ENCODE data around the gene RPS6KA1. TPM values are rescaled to one million over a fixed set of nuclear protein-coding genes. Genes with fewer than 3 reads are reported as not detected.
A peak's percentile ranks its signal among the peaks of the same experiment; 100 is the strongest.
"Not testable (repeated sequence)": the region's sequence is repeated elsewhere in the genome, so short reads cannot be mapped to it uniquely, and the experiment has no call there.

The RPS6KA1 gene
- polyA plus RNA-seq, 1 donor (not counting 4 experiments of a cell fraction or from before 2014, with no cell fraction given) = 65.9 TPM

- TF ChIP-seq EZH2 (IDR thresholded peaks at IDR 0.05; ENCODE audit: low read length) = no peak
- no peak for TF ChIP-seq CTCF (optimal IDR thresholded peaks at IDR 0.05 in 1 of 3, IDR thresholded peaks at IDR 0.05 in 1 of 3, conservative IDR thresholded peaks at IDR 0.05 in 1 of 3; ENCODE audit: extremely low read depth in 1 of 3, insufficient read depth in 2 of 3, low read length in 3 of 3)
- Histone ChIP-seq H3K4me2 (ENCODE audit: control insufficient read depth, extremely low read depth, insufficient read depth, low read depth, low read length) (peak overlapping the region; percentile 90), H3K27ac (ENCODE audit: control insufficient read depth, insufficient read depth, low read length) (peak overlapping the region; percentile 80), H4K20me1 (ENCODE audit: control insufficient read depth, extremely low read depth, insufficient read depth, low read length) (no peaks in the 10 kb centered on the region), H3K9ac (ENCODE audit: control insufficient read depth, extremely low read depth, insufficient read depth, low read length) (peak overlapping the region; percentile 88), H3K27me3 (ENCODE audit: control insufficient read depth, extremely low read depth, insufficient read depth, low read length) (no peaks in the 10 kb centered on the region), H3K79me2 (ENCODE audit: control insufficient read depth, insufficient read depth, low read length) (no peaks in the 10 kb centered on the region), H3K4me3 (ENCODE audit: control insufficient read depth in 2 of 3, extremely low read depth in 1 of 3, insufficient read depth in 2 of 3, low read depth in 1 of 3, low read length in 3 of 3) (peak overlapping the region; percentile 59 to 78 (median 61)), H3K36me3 (ENCODE audit: control insufficient read depth in 2 of 2, extremely low read depth in 1 of 2, insufficient read depth in 2 of 2, low read length in 2 of 2) (no peaks in the 10 kb centered on the region), H2AFZ (ENCODE audit: control insufficient read depth, low read length) (peak overlapping the region; percentile 78), H3K4me1 (ENCODE audit: control insufficient read depth, extremely low read depth, insufficient read depth, low read length) (peaks cover 10% of the 10 kb centered on the region), H3K9me3 (ENCODE audit: control insufficient read depth, low read depth, low read length) (no peaks in the 10 kb centered on the region), H3K9me1 (ENCODE audit: control insufficient read depth, extremely low read depth, insufficient read depth, low read length) (no peaks in the 10 kb centered on the region)
- dilution Hi-C loops (cut with MboI; ENCODE audit: extremely low pct_ligation_motif_present, low sequenced_read_pairs) = no loop called here
- no peak for FAIRE-seq
- peak; percentile 44 for DNase-seq (ENCODE audit: low read depth, low spot score)
Measured at GRCh38 chr1:26500488-26501175, 28.9 kb upstream of the RPS6KA1 start.

GRCh38 chr1:26510711-26511110, 18.9 kb upstream of the RPS6KA1 start:
- H3K9me3 ChIP-seq (ENCODE audit: control insufficient read depth, low read depth, low read length); FAIRE-seq; H3K36me3 ChIP-seq (ENCODE audit: control insufficient read depth in 2 of 2, extremely low read depth in 1 of 2, insufficient read depth in 2 of 2, low read length in 2 of 2): not testable (repeated sequence)

GRCh38 chr1:26515836-26516235, 13.7 kb upstream of the RPS6KA1 start:
- peak; percentile 73 for DNase-seq (ENCODE audit: low read depth, low spot score)
- H3K27ac ChIP-seq (ENCODE audit: control insufficient read depth, insufficient read depth, low read length); H3K79me2 ChIP-seq (ENCODE audit: control insufficient read depth, insufficient read depth, low read length); H3K27me3 ChIP-seq (ENCODE audit: control insufficient read depth, extremely low read depth, insufficient read depth, low read length); H3K9me3 ChIP-seq (ENCODE audit: control insufficient read depth, low read depth, low read length); H3K36me3 ChIP-seq (ENCODE audit: control insufficient read depth in 2 of 2, extremely low read depth in 1 of 2, insufficient read depth in 2 of 2, low read length in 2 of 2); H3K4me1 ChIP-seq (ENCODE audit: control insufficient read depth, extremely low read depth, insufficient read depth, low read length); H3K4me2 ChIP-seq (ENCODE audit: control insufficient read depth, extremely low read depth, insufficient read depth, low read depth, low read length); H3K4me3 ChIP-seq (ENCODE audit: control insufficient read depth in 2 of 3, extremely low read depth in 1 of 3, insufficient read depth in 2 of 3, low read depth in 1 of 3, low read length in 3 of 3); H3K9me1 ChIP-seq (ENCODE audit: control insufficient read depth, extremely low read depth, insufficient read depth, low read length); H2AFZ ChIP-seq (ENCODE audit: control insufficient read depth, low read length); H4K20me1 ChIP-seq (ENCODE audit: control insufficient read depth, extremely low read depth, insufficient read depth, low read length); FAIRE-seq; H3K9ac ChIP-seq (ENCODE audit: control insufficient read depth, extremely low read depth, insufficient read depth, low read length); dilution Hi-C loops (cut with MboI; ENCODE audit: extremely low pct_ligation_motif_present, low sequenced_read_pairs): not testable (repeated sequence)

More at GRCh38 chr1:26510711-26511110, 18.9 kb upstream of the RPS6KA1 start:
- H3K27ac ChIP-seq (ENCODE audit: control insufficient read depth, insufficient read depth, low read length); H3K4me3 ChIP-seq (ENCODE audit: control insufficient read depth in 2 of 3, extremely low read depth in 1 of 3, insufficient read depth in 2 of 3, low read depth in 1 of 3, low read length in 3 of 3); H3K79me2 ChIP-seq (ENCODE audit: control insufficient read depth, insufficient read depth, low read length); H2AFZ ChIP-seq (ENCODE audit: control insufficient read depth, low read length); H3K4me2 ChIP-seq (ENCODE audit: control insufficient read depth, extremely low read depth, insufficient read depth, low read depth, low read length); DNase-seq (ENCODE audit: low read depth, low spot score); dilution Hi-C loops (cut with MboI; ENCODE audit: extremely low pct_ligation_motif_present, low sequenced_read_pairs); H4K20me1 ChIP-seq (ENCODE audit: control insufficient read depth, extremely low read depth, insufficient read depth, low read length); H3K9me1 ChIP-seq (ENCODE audit: control insufficient read depth, extremely low read depth, insufficient read depth, low read length); H3K9ac ChIP-seq (ENCODE audit: control insufficient read depth, extremely low read depth, insufficient read depth, low read length); H3K4me1 ChIP-seq (ENCODE audit: control insufficient read depth, extremely low read depth, insufficient read depth, low read length); H3K27me3 ChIP-seq (ENCODE audit: control insufficient read depth, extremely low read depth, insufficient read depth, low read length): not testable (repeated sequence)
